Stimulated activated naive CD8-positive, alpha-beta T cell treated with anti-CD3 and anti-CD28 coated beads, Interleukin-15, amount 100 ng/mL, for 72 hours (primary cell): ENCODE data around the gene MYBPH.

Experiments used
- ATAC-seq: fragments of 150-1000 bp; cut with Tn5 transposase; 2 replicates; pipeline ENCODE4 v1.10.0; 2021; ENCODE audit warnings: mild to moderate bottlenecking, moderate library complexity
- DNase-seq, 2 donors: peaks; one replicate each; pipeline ENCODE4 v3.0.0; 2021 to 2022
- H3K27ac Mint-ChIP-seq, 2 donors: one replicate each; pipeline ENCODE4 v1.8.0; 2022; ENCODE audit warnings: mild to moderate bottlenecking in 2 of 2, mixed read lengths in 2 of 2, moderate library complexity in 2 of 2
- H3K27me3 Mint-ChIP-seq: one replicate; pipeline ENCODE4 v1.8.0; 2022; ENCODE audit warnings: mixed read lengths
- H3K4me1 Mint-ChIP-seq: one replicate; pipeline ENCODE4 v1.8.0; 2022; ENCODE audit warnings: mild to moderate bottlenecking, mixed read lengths
- H3K4me3 Mint-ChIP-seq, 2 donors: one replicate each; pipeline ENCODE4 v1.8.0; 2022; ENCODE audit warnings: mild to moderate bottlenecking in 2 of 2, mixed read lengths in 2 of 2, moderate library complexity in 1 of 2
- H3K9me3 Mint-ChIP-seq, 2 donors: one replicate each; pipeline ENCODE4 v1.8.0; 2022; ENCODE audit warnings: mixed read lengths in 2 of 2

MYBPH gene

DNA sequence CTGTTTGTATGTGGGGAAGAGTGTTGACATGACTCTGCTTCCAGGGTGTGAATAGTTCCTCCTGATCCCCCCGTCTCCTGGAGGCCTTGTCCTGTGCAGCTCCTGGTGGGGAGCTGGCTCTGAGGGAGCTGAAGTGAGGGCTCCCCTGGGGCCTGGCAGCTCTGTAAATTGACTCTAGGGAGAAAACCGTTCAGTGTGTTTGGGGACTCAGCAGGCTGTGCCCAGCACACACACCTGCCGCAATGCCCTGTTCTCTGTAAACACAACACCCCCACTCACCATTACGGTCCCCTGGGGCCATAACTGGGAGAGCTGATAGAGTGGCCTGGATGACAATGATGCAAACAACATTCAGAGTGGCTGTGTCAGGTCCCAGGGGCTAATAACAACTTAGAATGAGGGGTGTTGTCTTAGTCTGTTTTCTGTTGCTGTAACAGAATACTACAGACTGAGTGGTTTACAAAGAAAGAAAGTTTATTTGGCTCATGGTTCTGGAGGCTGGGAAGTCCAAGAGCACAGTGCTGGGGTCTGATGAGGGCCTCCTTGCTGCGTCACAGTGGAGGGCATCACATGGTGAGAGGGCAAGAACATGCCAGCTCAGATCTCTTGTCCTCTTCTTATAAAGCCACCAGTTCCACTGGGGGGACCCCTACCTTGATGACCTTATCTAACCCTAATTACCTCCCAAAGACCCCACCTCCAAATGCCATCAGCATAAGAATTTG is 32.8 kb downstream of the MYBPH start:
- no peaks in the 10 kb centered on the region for H3K9me3 Mint-ChIP-seq
- no peak overlapping the region for H3K27ac Mint-ChIP-seq
- H3K4me3 Mint-ChIP-seq, result no peak overlapping the region
- H3K4me1 Mint-ChIP-seq, result no peaks in the 10 kb centered on the region
- DNase-seq, result no peak
- H3K27me3 Mint-ChIP-seq, result no peaks in the 10 kb centered on the region
- ATAC-seq, result no peak

DNA sequence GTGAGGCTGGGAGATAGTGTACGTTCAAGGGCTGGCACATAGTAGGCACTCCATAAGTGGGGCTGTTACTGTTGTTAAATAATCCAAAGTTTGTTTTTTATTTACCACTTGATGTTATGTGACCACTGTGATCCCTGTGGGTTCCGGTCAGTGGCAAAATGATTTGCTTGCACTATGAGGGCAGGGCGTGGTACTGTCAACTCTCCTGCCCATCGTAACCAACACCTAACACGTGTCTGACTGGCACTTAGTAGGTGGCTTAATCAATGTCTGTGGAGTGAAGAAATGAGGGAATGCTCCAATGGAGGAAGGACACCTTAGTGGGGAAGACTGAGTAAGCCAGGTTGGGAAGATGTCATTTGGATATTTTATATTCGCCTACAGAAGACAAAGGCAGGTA is 33.5 kb downstream of the MYBPH start:
- Mint-ChIP-seq H3K27me3 (peaks cover under 1% of the 10 kb centered on the region), H3K4me3 (no peak overlapping the region)

DNA sequence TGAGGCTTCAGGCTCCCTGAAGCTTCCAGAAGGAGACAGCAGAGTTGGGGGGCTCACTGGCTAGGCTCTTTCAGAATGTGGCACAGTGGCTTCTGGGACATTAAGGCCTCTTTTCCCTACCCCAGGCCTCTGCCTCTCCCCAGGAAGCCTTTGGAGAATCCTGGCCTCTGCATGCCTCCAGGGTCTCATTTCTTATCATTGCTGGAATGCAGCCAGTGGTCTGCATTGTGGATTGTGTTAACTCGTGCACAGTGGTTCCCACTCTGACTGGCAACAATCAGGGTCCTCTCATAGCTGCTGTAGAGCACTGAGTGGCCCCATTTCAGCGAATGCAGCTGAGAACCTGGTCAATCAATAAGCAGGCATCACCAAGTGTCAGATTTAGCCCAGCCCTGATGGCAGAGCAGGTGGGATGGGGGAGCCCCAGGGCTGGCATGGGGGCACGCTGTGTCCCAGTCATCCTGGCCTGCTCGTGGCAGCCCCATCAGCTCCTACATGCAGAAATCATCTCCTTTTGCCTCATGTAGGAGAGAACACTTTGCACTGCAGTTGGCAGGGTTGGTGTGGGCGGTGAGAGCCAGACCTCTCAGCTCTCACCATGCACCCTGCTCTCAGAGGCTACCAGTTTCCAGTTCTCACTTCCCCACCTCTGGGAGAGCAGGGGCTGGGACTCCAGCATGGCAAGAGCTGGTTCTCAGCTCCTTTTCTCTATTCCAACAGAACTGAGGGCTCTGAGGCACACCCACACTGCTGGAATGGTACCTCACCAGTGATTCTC is 34.7 kb downstream of the MYBPH start:
- Mint-ChIP-seq H3K4me3 (no peak overlapping the region), H3K27ac (peak overlapping the region in 1 of 2 donors; percentile 67)

More for the DNA sequence above, 33.5 kb downstream of the MYBPH start:
- H3K4me1 Mint-ChIP-seq, result no peaks in the 10 kb centered on the region
- DNase-seq (no peak), ATAC-seq (no peak)
- H3K27ac Mint-ChIP-seq, result no peak overlapping the region
- H3K9me3 Mint-ChIP-seq, result no peaks in the 10 kb centered on the region

DNA sequence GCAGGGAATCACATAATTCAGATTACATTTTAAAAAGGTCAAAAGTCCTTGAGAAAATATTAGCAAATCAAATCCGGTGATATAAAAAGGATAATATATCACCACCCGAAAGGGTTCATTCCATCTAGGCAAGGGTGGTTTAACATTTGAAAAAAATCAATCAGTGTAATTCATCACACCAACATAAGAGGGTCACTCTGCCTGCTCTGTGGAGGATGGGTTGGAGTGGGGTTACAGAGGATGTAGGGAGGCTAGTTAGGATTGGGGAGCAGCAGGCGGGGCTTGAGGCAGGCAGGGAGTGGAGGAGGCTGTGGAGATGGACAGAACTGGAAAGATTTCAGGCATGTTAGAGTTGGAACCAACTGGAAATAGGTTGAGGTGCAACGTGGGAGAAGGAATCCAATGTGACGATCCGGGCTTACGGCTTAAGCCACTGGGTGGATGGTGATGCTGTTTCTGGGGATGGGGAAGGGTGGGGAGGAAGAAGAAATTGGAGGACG is 35.6 kb downstream of the MYBPH start:
- ATAC-seq (no peak), DNase-seq (no peak)
- Mint-ChIP-seq H3K4me3 (no peak overlapping the region), H3K9me3 (no peaks in the 10 kb centered on the region), H3K27me3 (peaks cover 15% of the 10 kb centered on the region), H3K27ac (no peak overlapping the region), H3K4me1 (peaks cover 9% of the 10 kb centered on the region)

More for the DNA sequence above, 34.7 kb downstream of the MYBPH start:
- Mint-ChIP-seq H3K27me3 (peaks cover 13% of the 10 kb centered on the region), H3K9me3 (no peaks in the 10 kb centered on the region), H3K4me1 (peaks cover 5% of the 10 kb centered on the region)
- no peak for DNase-seq
- ATAC-seq, result no peak

DNA sequence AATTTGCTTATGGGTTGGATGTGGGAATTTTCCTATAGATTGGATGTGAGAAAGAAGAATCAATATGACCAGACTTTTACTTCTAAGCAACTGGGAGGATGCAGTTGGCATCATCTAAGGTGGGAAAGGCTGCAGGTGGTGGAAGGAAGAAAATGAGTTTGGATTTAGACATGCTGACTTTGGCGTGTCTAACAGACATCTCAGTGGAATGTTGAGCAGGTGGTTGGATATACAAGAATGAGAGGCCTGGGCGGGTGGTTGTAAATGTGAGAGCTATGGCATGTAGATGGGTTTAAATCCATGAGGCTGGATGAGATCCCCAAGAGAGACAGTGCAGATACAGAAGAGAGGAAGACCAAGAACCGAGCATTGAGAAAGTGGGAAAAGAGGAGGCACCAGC is 37.6 kb downstream of the MYBPH start:
- ATAC-seq (no peak), DNase-seq (no peak)
- Mint-ChIP-seq H3K4me3 (no peak overlapping the region), H3K9me3 (no peaks in the 10 kb centered on the region), H3K4me1 (peaks cover 9% of the 10 kb centered on the region), H3K27ac (no peak overlapping the region), H3K27me3 (peaks cover 15% of the 10 kb centered on the region)

DNA sequence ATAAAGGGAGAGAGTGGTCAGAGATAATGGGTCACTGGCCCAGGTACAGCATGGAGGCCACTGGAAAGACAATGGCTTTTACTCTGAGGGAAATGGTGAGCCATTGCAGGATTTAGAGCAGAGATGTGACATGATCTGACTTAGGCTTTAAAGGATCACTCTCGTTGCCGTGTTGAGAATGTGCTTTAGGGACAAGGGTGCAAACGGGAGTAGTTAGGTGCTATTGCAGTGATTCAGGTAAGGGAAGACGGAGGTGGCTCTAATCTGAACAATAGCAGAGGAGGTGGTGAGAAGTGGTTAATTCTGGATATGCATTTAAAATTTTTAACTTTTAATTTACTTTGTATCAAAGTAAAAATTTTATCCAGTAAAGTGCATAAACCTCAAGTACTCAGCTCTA is 38.3 kb downstream of the MYBPH start:
- no peak for DNase-seq
- no peak for ATAC-seq
- Mint-ChIP-seq H3K4me1 (peaks cover 9% of the 10 kb centered on the region), H3K4me3 (no peak overlapping the region), H3K9me3 (no peaks in the 10 kb centered on the region), H3K27ac (no peak overlapping the region), H3K27me3 (peaks cover 15% of the 10 kb centered on the region)

DNA sequence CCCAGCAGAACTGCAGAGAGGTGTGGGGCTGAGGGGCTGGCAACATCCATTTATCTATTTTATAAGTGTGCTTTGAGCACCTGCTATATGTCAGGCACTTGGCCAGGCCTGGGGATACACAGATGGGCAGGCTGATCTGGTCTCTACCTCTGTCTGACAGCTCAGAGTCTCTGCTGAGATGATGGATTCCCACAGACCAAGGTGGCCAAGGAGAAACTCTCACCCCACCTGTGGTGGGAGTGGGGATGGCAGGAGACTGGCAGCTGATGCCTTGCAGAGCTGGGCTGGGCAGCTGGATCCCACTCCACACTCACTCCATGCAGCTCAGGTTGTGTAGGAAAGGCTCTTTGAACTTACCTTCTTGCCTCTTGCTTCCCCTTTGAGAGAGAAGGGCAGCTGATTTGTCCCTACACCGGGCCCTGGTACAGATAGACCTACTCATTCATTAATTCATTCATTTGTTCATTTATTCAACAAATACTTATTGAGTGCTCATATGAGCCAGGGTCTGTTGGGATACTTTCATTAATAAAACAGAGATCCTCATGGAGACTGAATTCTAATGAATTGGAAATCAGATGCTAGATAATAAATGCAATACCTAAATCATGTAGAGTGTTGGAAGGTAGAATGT is 39.1 kb downstream of the MYBPH start:
- ATAC-seq (no peak), DNase-seq (no peak)
- Mint-ChIP-seq H3K27me3 (peaks cover 18% of the 10 kb centered on the region), H3K27ac (no peak overlapping the region), H3K4me1 (peaks cover 9% of the 10 kb centered on the region), H3K9me3 (no peaks in the 10 kb centered on the region), H3K4me3 (no peak overlapping the region)

DNA sequence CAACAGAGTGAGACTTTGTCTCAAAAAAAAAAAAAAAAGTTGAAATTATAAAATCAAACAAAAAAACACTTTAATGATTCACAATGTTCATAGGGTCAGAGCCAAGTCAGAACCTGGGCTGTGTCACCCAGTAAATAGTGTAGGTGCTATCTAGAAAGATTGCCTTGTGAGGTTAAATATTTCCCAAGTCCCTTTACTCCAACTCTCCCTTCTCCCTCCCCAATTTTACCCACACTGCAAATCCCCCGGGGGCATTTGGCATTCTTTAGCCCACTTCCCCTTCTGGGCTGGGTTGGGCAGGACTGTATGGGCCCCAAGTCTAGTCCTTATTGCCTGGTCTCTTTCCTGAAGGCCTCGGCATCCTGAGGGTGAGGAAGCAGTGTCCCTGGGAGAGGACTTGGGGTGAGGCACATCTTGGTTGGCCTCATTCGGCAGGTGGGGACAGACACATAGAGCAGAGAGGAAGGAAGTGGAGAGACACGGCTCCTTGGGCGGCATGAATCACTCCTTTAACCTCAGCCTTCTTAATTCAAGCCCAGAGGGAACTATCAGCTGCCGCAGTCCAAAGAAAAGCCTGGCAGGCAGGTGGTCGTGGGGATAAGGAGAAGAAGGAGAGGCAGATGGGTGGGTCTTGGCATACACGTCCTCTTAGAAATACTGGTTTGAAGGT is 39.9 kb downstream of the MYBPH start:
- H3K4me3 Mint-ChIP-seq, result no peak overlapping the region
- H3K4me1 Mint-ChIP-seq, result peaks cover 9% of the 10 kb centered on the region
- H3K9me3 Mint-ChIP-seq, result no peaks in the 10 kb centered on the region
- peaks cover 22% of the 10 kb centered on the region for H3K27me3 Mint-ChIP-seq
- H3K27ac Mint-ChIP-seq, result no peak overlapping the region
- ATAC-seq (no peak), DNase-seq (no peak)

DNA sequence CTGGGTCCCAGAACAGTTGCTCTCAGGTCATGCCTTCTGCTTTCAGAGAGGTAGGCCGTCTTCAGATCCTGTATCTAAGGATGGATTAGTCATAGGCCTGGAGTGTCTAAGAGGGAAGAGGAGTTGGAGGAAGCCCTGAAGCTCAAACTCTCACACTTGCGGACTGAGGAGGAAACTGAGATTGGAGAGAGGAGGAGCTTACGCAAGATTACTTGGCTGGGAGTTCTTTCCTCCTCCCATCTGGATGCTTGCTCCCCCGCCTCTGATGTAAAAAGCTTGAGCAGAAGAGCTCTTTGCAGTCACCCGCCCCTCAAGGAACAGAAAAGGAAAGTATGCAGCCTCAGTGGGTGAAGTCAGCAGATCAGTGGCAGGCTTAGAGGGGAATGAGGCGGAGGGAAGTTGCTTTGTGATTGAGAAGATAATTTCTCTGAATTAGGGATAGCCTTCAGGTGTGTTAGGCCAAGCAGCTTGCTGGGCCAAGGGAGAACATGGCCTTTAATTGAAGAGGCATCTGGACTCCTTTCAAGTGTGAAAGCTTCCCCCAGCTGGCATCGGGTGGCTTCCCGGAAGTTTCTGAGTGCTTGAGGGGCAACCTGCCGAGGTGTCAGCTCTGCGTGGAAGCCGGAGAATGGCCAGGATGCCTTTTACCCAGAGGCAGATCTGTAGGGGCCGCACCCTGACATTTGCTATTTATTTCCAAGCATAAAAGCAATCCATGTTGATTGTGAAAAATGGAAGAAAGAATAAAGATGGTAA is 41.5 kb downstream of the MYBPH start:
- DNase-seq (no peak), ATAC-seq (no peak)
- Mint-ChIP-seq H3K9me3 (no peaks in the 10 kb centered on the region), H3K4me3 (no peak overlapping the region), H3K27ac (no peak overlapping the region), H3K4me1 (peaks cover 9% of the 10 kb centered on the region), H3K27me3 (peaks cover 35% of the 10 kb centered on the region)

DNA sequence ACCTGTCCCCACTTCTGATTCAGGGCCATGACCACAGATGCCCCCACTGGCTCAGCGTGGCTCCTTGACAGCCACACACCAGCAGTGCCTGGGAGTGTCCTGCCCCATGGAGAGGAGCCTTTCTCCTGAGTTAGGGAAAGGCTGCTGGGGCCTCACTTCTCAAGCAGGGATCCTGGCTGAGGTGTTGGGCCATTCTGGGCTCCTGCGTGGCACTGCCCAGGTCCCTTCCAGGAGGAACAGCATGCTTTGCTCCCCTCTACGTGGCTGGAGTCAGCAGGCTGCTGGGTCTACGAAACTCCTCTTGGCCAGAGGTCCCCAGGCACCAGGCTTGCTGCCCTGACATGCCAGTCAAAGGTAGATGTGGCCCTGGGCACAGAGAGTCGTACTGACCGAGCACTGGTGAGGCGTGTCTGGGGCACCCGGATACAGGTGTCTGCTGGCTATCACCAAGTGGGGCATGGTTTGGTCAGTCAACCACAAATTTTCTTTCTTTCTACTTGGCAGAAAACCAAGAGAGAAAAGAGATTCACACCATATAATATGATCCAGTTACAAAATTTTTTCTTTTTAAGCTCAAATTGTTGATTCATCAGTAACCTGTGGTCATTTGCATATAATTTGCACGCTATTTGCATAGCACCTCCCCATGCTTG is 44.0 kb downstream of the MYBPH start:
- no peak overlapping the region for H3K4me3 Mint-ChIP-seq
- no peak for DNase-seq
- H3K9me3 Mint-ChIP-seq, result no peaks in the 10 kb centered on the region
- H3K27me3 Mint-ChIP-seq, result peaks cover 54% of the 10 kb centered on the region
- peaks cover 27% of the 10 kb centered on the region for H3K4me1 Mint-ChIP-seq
- ATAC-seq, result no peak
- no peak overlapping the region for H3K27ac Mint-ChIP-seq

DNA sequence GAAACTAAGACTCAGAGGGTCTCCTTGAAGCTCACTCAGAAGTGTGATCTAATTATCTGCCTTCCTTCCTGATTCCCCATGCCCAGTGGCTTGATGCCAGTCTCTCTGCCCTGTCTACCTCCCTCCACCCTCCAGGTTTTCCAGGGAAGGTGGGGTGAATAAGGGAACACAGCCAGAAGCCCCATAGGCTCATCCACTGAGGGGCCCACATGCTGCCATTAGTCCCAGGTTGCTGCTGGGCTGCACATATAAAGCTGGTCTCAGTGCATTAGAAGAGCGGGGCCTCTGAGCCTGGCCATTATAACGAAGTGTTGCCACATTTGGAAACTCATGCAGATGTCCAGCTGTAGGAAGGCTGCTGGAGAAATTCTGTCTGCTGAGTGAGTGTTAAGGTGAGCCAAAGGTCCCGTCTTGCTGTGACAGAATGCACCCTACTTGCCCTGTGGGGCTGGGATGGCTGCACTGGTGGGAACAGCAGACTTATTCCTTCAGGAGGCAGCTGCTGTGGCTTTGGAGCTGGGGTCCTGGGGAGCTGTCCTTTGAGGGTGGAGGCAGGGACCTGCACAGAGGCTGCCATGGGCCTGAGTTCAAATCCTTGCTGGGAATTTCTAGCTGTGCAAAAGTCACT is 45.2 kb downstream of the MYBPH start:
- ATAC-seq (no peak), DNase-seq (no peak)
- Mint-ChIP-seq H3K4me3 (no peak overlapping the region), H3K27me3 (peaks cover 57% of the 10 kb centered on the region), H3K4me1 (peaks cover 20% of the 10 kb centered on the region), H3K9me3 (no peaks in the 10 kb centered on the region), H3K27ac (no peak overlapping the region)

DNA sequence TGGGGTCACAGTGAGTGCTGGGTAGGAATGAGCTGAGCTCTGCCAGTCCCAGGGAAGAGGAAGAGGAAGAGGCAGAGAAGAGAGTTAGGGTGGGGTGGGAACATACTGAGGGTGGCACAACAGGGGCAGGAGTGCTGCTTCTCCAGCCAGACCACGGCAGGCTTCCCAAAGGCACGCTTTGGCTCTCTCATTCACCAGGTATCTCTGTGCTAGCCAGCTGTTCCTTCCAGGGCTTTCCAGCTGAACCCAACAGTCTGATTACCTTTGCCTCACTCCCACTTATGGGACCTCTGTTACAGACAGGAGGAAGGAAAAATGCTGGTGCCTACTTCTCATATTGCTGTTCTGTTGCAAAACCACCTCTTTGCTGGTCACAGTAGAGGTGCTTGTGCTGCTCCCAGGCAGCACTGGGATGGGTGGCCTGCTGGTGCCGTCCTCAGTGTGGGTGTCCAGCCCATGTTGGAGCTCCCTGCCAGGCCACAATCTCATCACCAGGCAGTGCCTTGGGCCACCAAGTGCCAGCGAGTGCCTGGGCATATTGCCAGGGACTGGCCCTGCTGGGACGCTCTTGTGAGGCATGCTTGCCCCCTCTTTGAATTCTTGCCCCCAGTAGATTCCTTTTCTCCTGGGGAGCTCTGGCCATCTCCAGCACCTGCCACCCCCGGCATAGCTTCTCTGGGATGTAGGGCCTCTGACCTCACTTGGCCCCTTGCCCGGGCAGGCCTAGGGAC is 46.0 kb downstream of the MYBPH start:
- no peak for ATAC-seq
- peaks cover 20% of the 10 kb centered on the region for H3K4me1 Mint-ChIP-seq
- no peak overlapping the region for H3K4me3 Mint-ChIP-seq

DNA sequence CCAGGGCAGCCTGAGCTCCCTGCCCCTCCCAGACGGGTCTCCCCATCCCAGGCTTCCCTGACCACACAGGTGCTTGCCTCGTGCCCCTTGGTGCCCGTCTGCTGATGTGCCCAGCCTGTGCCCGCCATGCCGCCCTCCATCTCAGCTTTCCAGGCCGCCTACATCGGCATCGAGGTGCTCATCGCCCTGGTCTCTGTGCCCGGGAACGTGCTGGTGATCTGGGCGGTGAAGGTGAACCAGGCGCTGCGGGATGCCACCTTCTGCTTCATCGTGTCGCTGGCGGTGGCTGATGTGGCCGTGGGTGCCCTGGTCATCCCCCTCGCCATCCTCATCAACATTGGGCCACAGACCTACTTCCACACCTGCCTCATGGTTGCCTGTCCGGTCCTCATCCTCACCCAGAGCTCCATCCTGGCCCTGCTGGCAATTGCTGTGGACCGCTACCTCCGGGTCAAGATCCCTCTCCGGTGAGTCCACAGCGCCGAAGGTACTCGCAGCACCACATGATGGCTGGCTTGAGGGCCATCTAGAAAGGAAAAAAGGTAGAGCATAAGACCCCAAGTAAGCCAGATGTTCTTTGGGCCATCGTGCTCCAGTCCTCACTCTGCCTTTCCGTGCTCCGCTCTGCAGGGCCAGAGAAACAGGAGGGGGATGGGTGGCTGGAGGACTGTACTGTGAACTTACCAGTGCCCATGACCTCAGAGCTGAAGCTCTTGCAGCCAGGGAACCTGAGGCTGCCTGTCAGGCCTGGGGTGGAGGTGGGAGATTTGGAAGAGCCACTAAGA is 46.7 kb downstream of the MYBPH start:
- H3K9me3 Mint-ChIP-seq, result no peaks in the 10 kb centered on the region
- DNase-seq (no peak), ATAC-seq (no peak)
- no peak overlapping the region for H3K27ac Mint-ChIP-seq
- H3K4me3 Mint-ChIP-seq, result no peak overlapping the region
- H3K4me1 Mint-ChIP-seq, result peaks cover 20% of the 10 kb centered on the region
- H3K27me3 Mint-ChIP-seq, result peaks cover 72% of the 10 kb centered on the region

More for the DNA sequence above, 46.0 kb downstream of the MYBPH start:
- Mint-ChIP-seq H3K27me3 (peaks cover 65% of the 10 kb centered on the region), H3K27ac (no peak overlapping the region), H3K9me3 (no peaks in the 10 kb centered on the region)
- DNase-seq, result no peak
